HepG2 (cell line): ENCODE results near the gene ICAM2. TPM values are rescaled to one million over a fixed set of nuclear protein-coding genes. Genes with fewer than 3 reads are reported as not detected.

Source experiments
- CENPT ChIP-seq: sonication (generic); formaldehyde crosslinking; IDR thresholded peaks from 2 replicates; pipeline ENCODE4 v1.8.0; 2022; ENCODE audit warnings: low read depth, mild to moderate bottlenecking, moderate library complexity, missing genetic modification reagents
- FOXP1 ChIP-seq, 2 experiments: fragments of 450-650 bp in 1 of 2; IDR thresholded peaks; 2 replicates each; pipeline ENCODE4 v1.6.1; 2017 to 2018; ENCODE audit warnings: antibody characterized with exemption in 1 of 2
- IRF2 ChIP-seq: IDR thresholded peaks from 2 replicates; pipeline ENCODE4 v1.6.1; 2018; ENCODE audit warnings: missing genetic modification reagents, missing compliant biosample characterization
- JDP2 ChIP-seq: sonication (generic); formaldehyde crosslinking; IDR thresholded peaks from 2 replicates; pipeline ENCODE4 v1.8.1; 2022; ENCODE audit warnings: missing genetic modification reagents, borderline replicate concordance
- RCOR2 ChIP-seq: IDR thresholded peaks from 2 replicates; pipeline ENCODE4 v1.6.1; 2016; ENCODE audit warnings: missing biosample characterization, missing genetic modification reagents
- SAP130 ChIP-seq: IDR thresholded peaks from 2 replicates; pipeline ENCODE4 v1.6.1; 2016; ENCODE audit warnings: low read depth
- SKI ChIP-seq: fragments of 450-650 bp; IDR thresholded peaks from one replicate; pipeline ENCODE4 v1.6.1; 2018; ENCODE audit warnings: mild to moderate bottlenecking; ENCODE audit not compliant: partially characterized antibody
- SP140L ChIP-seq: sonication (generic); formaldehyde crosslinking; IDR thresholded peaks from 2 replicates; pipeline ENCODE4 v1.4.0; 2020; ENCODE audit warnings: missing genetic modification reagents, borderline replicate concordance
- U2AF1 ChIP-seq: fragments of 200-400 bp; formaldehyde crosslinking; optimal IDR thresholded peaks from 2 replicates; pipeline ENCODE3; 2017; ENCODE audit warnings: mild to moderate bottlenecking, low read depth, low read length
- XBP1 ChIP-seq: sonication (generic); formaldehyde crosslinking; IDR thresholded peaks from 2 replicates; pipeline ENCODE4 v1.5.0; 2020; ENCODE audit warnings: missing genetic modification reagents
- ZFP36L2 ChIP-seq: sonication (generic); formaldehyde crosslinking; IDR thresholded peaks from 2 replicates; pipeline ENCODE4 v1.4.0; 2020; ENCODE audit warnings: missing genetic modification reagents
- ZNF235 ChIP-seq: sonication (generic); formaldehyde crosslinking; IDR thresholded peaks from 2 replicates; pipeline ENCODE4 v1.8.1; 2023; ENCODE audit warnings: mild to moderate bottlenecking, missing genetic modification reagents, borderline replicate concordance
- ZNF652 ChIP-seq: IDR thresholded peaks from 2 replicates; pipeline ENCODE4 v1.6.1; 2016; ENCODE audit warnings: low read depth, borderline replicate concordance
- polyA plus RNA-seq, 8 experiments: library from polyadenylated mRNA; depleted of rRNA in 3 of 8; stranded (reverse) in 7 of 8; unstranded in 1 of 8; fragments of >200 nt; fragmentation: Illumina TruSeq in 4 of 8; extraction: Trizol in 4 of 8; gene quantifications; 2 replicates each; pipeline versions ENCODE4 v1.2.1 to v1.2.3, GENCODE V29; 2011 to 2016; ENCODE audit warnings: low read depth in 4 of 8, missing spikeins in 1 of 8, mixed read lengths in 1 of 8; ENCODE audit not compliant: insufficient read depth in 1 of 8
- total RNA-seq, 5 experiments: library from RNA; depleted of rRNA; stranded (reverse); fragments of >200 nt; fragmentation: Illumina TruSeq; extraction: Trizol; gene quantifications; 2 replicates each; pipeline ENCODE4 v1.2.3, GENCODE V29; 2016; ENCODE audit warnings: low read depth in 1 of 5
- TF ChIP-seq, protein P1 (sequence below): sonication (generic); formaldehyde crosslinking; IDR thresholded peaks from 2 replicates; pipeline ENCODE4 v1.4.0; 2020; ENCODE audit warnings: missing genetic modification reagents
- TF ChIP-seq, protein P2 (sequence below): IDR thresholded peaks from 2 replicates; pipeline ENCODE4 v1.6.1; 2016; ENCODE audit warnings: missing compliant biosample characterization, missing genetic modification reagents, borderline replicate concordance
- TF ChIP-seq, protein P3 (sequence below): sonication (generic); formaldehyde crosslinking; IDR thresholded peaks from 2 replicates; pipeline ENCODE4 v1.5.1; 2020; ENCODE audit warnings: mild to moderate bottlenecking, missing genetic modification reagents, borderline replicate concordance
- TF ChIP-seq, protein P4 (sequence below): sonication (generic); formaldehyde crosslinking; IDR thresholded peaks from 2 replicates; pipeline ENCODE4 v1.4.0; 2020; ENCODE audit warnings: missing genetic modification reagents
- TF ChIP-seq, protein P5 (sequence below): sonication (generic); formaldehyde crosslinking; IDR thresholded peaks from 2 replicates; pipeline ENCODE4 v1.4.0; 2020; ENCODE audit warnings: missing genetic modification reagents, mild to moderate bottlenecking, borderline replicate concordance

The ICAM2 gene
- total and polyA plus RNA-seq, 2 of the 13 experiments (the other 11 are each of a cell fraction or from before 2014, with no cell fraction given), result 10.9 to 20.8 TPM

DNA sequence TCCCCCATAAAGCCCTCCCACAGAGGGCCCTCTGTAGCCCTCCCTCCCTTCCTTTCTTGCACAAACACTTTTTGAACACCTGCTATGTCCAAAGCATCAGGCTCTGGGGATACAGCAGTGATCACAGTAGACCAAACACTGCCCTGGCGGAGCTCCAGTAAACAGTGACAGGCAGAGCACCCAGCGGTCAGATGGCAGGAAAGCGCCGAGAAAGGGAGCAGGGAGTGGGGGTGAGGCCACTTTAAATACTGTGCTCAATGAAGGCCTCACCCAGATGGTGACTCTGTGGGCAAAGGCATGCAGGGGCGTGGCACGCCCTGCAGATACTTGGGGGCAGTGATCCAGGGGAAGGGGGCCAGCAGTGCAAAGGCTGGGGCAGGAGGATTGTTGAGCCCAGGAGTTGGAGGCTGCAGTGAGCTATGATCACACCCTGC, 14.7 kb downstream of the ICAM2 start (continued):
- TF ChIP-seq ZNF235 (CRISPR knock-in tag) (no peak), SP140L (no peak), U2AF1 (no peak), ZNF652 (CRISPR knock-in tag) (no peak), XBP1 (CRISPR knock-in tag) (no peak), IRF2 (no peak), SAP130 (CRISPR knock-in tag) (peak; percentile 45; the same call in 1 of the 2 replicates), ZFP36L2 (CRISPR knock-in tag) (no peak), FOXP1 (IDR thresholded peaks at IDR 0.05) (no peak), FOXP1 (CRISPR knock-in tag; IDR thresholded peaks at IDR 0.05) (peak; percentile 55; the same call in 1 of the 2 replicates), CENPT (CRISPR knock-in tag) (no peak), SKI (no peak), RCOR2 (CRISPR knock-in tag) (peak; percentile 45; the same call in 1 of the 2 replicates), JDP2 (CRISPR knock-in tag) (no peak)
- TF ChIP-seq, protein P1, sequence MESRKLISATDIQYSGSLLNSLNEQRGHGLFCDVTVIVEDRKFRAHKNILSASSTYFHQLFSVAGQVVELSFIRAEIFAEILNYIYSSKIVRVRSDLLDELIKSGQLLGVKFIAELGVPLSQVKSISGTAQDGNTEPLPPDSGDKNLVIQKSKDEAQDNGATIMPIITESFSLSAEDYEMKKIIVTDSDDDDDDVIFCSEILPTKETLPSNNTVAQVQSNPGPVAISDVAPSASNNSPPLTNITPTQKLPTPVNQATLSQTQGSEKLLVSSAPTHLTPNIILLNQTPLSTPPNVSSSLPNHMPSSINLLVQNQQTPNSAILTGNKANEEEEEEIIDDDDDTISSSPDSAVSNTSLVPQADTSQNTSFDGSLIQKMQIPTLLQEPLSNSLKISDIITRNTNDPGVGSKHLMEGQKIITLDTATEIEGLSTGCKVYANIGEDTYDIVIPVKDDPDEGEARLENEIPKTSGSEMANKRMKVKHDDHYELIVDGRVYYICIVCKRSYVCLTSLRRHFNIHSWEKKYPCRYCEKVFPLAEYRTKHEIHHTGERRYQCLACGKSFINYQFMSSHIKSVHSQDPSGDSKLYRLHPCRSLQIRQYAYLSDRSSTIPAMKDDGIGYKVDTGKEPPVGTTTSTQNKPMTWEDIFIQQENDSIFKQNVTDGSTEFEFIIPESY (CRISPR knock-in tag), result no peak
- TF ChIP-seq, protein P2, sequence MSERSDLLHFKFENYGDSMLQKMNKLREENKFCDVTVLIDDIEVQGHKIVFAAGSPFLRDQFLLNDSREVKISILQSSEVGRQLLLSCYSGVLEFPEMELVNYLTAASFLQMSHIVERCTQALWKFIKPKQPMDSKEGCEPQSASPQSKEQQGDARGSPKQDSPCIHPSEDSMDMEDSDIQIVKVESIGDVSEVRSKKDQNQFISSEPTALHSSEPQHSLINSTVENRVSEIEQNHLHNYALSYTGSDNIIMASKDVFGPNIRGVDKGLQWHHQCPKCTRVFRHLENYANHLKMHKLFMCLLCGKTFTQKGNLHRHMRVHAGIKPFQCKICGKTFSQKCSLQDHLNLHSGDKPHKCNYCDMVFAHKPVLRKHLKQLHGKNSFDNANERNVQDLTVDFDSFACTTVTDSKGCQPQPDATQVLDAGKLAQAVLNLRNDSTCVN, result no peak
- TF ChIP-seq, protein P3, sequence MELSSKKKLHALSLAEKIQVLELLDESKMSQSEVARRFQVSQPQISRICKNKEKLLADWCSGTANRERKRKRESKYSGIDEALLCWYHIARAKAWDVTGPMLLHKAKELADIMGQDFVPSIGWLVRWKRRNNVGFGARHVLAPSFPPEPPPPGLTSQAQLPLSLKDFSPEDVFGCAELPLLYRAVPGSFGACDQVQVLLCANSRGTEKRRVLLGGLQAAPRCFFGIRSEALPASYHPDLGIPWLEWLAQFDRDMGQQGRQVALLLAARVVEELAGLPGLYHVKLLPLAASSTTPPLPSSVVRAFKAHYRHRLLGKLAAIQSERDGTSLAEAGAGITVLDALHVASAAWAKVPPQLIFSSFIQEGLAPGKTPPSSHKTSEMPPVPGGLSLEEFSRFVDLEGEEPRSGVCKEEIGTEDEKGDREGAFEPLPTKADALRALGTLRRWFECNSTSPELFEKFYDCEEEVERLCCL, result no peak
- TF ChIP-seq, protein P4, sequence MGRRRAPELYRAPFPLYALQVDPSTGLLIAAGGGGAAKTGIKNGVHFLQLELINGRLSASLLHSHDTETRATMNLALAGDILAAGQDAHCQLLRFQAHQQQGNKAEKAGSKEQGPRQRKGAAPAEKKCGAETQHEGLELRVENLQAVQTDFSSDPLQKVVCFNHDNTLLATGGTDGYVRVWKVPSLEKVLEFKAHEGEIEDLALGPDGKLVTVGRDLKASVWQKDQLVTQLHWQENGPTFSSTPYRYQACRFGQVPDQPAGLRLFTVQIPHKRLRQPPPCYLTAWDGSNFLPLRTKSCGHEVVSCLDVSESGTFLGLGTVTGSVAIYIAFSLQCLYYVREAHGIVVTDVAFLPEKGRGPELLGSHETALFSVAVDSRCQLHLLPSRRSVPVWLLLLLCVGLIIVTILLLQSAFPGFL, result no peak
- TF ChIP-seq, protein P5, sequence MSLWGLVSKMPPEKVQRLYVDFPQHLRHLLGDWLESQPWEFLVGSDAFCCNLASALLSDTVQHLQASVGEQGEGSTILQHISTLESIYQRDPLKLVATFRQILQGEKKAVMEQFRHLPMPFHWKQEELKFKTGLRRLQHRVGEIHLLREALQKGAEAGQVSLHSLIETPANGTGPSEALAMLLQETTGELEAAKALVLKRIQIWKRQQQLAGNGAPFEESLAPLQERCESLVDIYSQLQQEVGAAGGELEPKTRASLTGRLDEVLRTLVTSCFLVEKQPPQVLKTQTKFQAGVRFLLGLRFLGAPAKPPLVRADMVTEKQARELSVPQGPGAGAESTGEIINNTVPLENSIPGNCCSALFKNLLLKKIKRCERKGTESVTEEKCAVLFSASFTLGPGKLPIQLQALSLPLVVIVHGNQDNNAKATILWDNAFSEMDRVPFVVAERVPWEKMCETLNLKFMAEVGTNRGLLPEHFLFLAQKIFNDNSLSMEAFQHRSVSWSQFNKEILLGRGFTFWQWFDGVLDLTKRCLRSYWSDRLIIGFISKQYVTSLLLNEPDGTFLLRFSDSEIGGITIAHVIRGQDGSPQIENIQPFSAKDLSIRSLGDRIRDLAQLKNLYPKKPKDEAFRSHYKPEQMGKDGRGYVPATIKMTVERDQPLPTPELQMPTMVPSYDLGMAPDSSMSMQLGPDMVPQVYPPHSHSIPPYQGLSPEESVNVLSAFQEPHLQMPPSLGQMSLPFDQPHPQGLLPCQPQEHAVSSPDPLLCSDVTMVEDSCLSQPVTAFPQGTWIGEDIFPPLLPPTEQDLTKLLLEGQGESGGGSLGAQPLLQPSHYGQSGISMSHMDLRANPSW (CRISPR knock-in tag), result no peak
